IPS-20b (cell line): ENCODE measurements around the gene AGBL1.
"Not testable (repeated sequence)": the region's sequence is repeated elsewhere in the genome, so short reads cannot be mapped to it uniquely, and the experiment has no call there.

ENCODE experiments used
- H3K27ac ChIP-seq: one replicate; pipeline ENCODE4 v1.5.1; 2013; ENCODE audit warnings: low read length
- H3K27me3 ChIP-seq: 2 replicates; pipeline ENCODE4 v1.6.1; 2013; ENCODE audit warnings: mild to moderate bottlenecking, low read length, inconsistent platforms; ENCODE audit not compliant: insufficient read depth
- H3K36me3 ChIP-seq: 2 replicates; pipeline ENCODE4 v1.6.1; 2013; ENCODE audit warnings: low read depth, mild to moderate bottlenecking, inconsistent platforms, low read length, moderate library complexity; ENCODE audit not compliant: insufficient read depth
- H3K4me1 ChIP-seq: 2 replicates; pipeline ENCODE4 v1.6.1; 2013; ENCODE audit warnings: mild to moderate bottlenecking, control low read depth, inconsistent platforms, low read length, moderate library complexity; ENCODE audit not compliant: insufficient read depth
- H3K4me3 ChIP-seq: 2 replicates; pipeline ENCODE4 v1.5.1; 2013; ENCODE audit warnings: mild to moderate bottlenecking, low read length, inconsistent platforms
- H3K9ac ChIP-seq: 2 replicates; pipeline ENCODE4 v1.6.1; 2013; ENCODE audit warnings: low read depth, mild to moderate bottlenecking, inconsistent platforms, low read length, moderate library complexity
- H3K9me3 ChIP-seq: 2 replicates; pipeline ENCODE4 v1.6.1; 2013; ENCODE audit warnings: mild to moderate bottlenecking, low read depth, low read length, inconsistent platforms; ENCODE audit not compliant: insufficient read depth

AGBL1 gene

GRCh38 chr15:86494475-86494874 lies 414.8 kb downstream of the AGBL1 start:
- H3K27me3 ChIP-seq = no peaks in the 10 kb centered on the region
- H3K4me3 ChIP-seq = no peak overlapping the region
- no peak overlapping the region for H3K9ac ChIP-seq
- H3K9me3 ChIP-seq = no peaks in the 10 kb centered on the region; the same call in 1 of the 2 replicates
- H3K36me3 ChIP-seq = no peaks in the 10 kb centered on the region
- H3K27ac ChIP-seq = no peak overlapping the region
- H3K4me1 ChIP-seq = peaks cover 1% of the 10 kb centered on the region; the same call in 1 of the 2 replicates

- Histone ChIP-seq H3K4me1 (peaks cover 3% of the 10 kb centered on the region; the same call in 1 of the 2 replicates), H3K27me3 (no peaks in the 10 kb centered on the region), H3K4me3 (no peak overlapping the region), H3K36me3 (no peaks in the 10 kb centered on the region), H3K27ac (no peak overlapping the region), H3K9ac (no peak overlapping the region), H3K9me3 (no peaks in the 10 kb centered on the region)
Observed at GRCh38 chr15:86502301-86502700, 422.6 kb downstream of the AGBL1 start.

- Histone ChIP-seq H3K27me3 (no peaks in the 10 kb centered on the region), H3K9ac (no peak overlapping the region), H3K27ac (no peak overlapping the region), H3K4me1 (peaks cover 3% of the 10 kb centered on the region; the same call in 1 of the 2 replicates), H3K4me3 (no peak overlapping the region), H3K36me3 (no peaks in the 10 kb centered on the region), H3K9me3 (no peaks in the 10 kb centered on the region)
Observed at GRCh38 chr15:86505951-86506350, 426.3 kb downstream of the AGBL1 start.

GRCh38 chr15:86506401-86506800 lies 426.7 kb downstream of the AGBL1 start:
- H3K4me1 ChIP-seq = peaks cover 3% of the 10 kb centered on the region; the same call in 1 of the 2 replicates
- H3K9me3 ChIP-seq = no peaks in the 10 kb centered on the region
- H3K27ac ChIP-seq = no peak overlapping the region
- no peak overlapping the region for H3K4me3 ChIP-seq
- H3K27me3 ChIP-seq = no peaks in the 10 kb centered on the region
- H3K9ac ChIP-seq = no peak overlapping the region
- H3K36me3 ChIP-seq = no peaks in the 10 kb centered on the region

- Histone ChIP-seq H3K4me3 (no peak overlapping the region), H3K9ac (no peak overlapping the region)
Observed at GRCh38 chr15:86515625-86516024, 436.0 kb downstream of the AGBL1 start.

GRCh38 chr15:86522721-86523120 lies 443.1 kb downstream of the AGBL1 start:
- H3K36me3 ChIP-seq = no peaks in the 10 kb centered on the region

More at GRCh38 chr15:86515625-86516024, 436.0 kb downstream of the AGBL1 start:
- H3K27ac ChIP-seq = no peak overlapping the region
- H3K36me3 ChIP-seq = no peaks in the 10 kb centered on the region
- H3K9me3 ChIP-seq = no peaks in the 10 kb centered on the region
- H3K4me1 ChIP-seq = no peaks in the 10 kb centered on the region
- H3K27me3 ChIP-seq = no peaks in the 10 kb centered on the region

GRCh38 chr15:86526938-86527690 lies 447.4 kb downstream of the AGBL1 start:
- H3K4me3 ChIP-seq = no peak overlapping the region
- H3K9me3 ChIP-seq = peaks cover 4% of the 10 kb centered on the region; the same call in 1 of the 2 replicates
- H3K4me1 ChIP-seq = no peaks in the 10 kb centered on the region
- no peak overlapping the region for H3K9ac ChIP-seq
- no peaks in the 10 kb centered on the region for H3K36me3 ChIP-seq
- H3K27me3 ChIP-seq = no peaks in the 10 kb centered on the region
- no peak overlapping the region for H3K27ac ChIP-seq

More at GRCh38 chr15:86522721-86523120, 443.1 kb downstream of the AGBL1 start:
- Histone ChIP-seq H3K4me1 (no peaks in the 10 kb centered on the region), H3K27ac (no peak overlapping the region), H3K4me3 (no peak overlapping the region), H3K9ac (no peak overlapping the region), H3K27me3 (no peaks in the 10 kb centered on the region), H3K9me3 (peaks cover 4% of the 10 kb centered on the region; the same call in 1 of the 2 replicates)

GRCh38 chr15:86528094-86528493 lies 448.4 kb downstream of the AGBL1 start:
- not testable (repeated sequence) for H3K9me3 ChIP-seq, H3K4me3 ChIP-seq, H3K9ac ChIP-seq, H3K27me3 ChIP-seq, H3K4me1 ChIP-seq, H3K36me3 ChIP-seq, H3K27ac ChIP-seq

GRCh38 chr15:86538141-86538540 lies 458.5 kb downstream of the AGBL1 start:
- no peak overlapping the region for H3K27ac ChIP-seq
- H3K9ac ChIP-seq = no peak overlapping the region
- H3K4me1 ChIP-seq = no peaks in the 10 kb centered on the region
- H3K9me3 ChIP-seq = no peaks in the 10 kb centered on the region
- H3K27me3 ChIP-seq = no peaks in the 10 kb centered on the region
- no peak overlapping the region for H3K4me3 ChIP-seq
- no peaks in the 10 kb centered on the region for H3K36me3 ChIP-seq

GRCh38 chr15:86540840-86541467 lies 461.3 kb downstream of the AGBL1 start:
- H3K9me3 ChIP-seq = no peaks in the 10 kb centered on the region
- no peak overlapping the region for H3K9ac ChIP-seq
- H3K27ac ChIP-seq = no peak overlapping the region
- no peak overlapping the region for H3K4me3 ChIP-seq
- H3K4me1 ChIP-seq = no peaks in the 10 kb centered on the region
- no peaks in the 10 kb centered on the region for H3K36me3 ChIP-seq
- H3K27me3 ChIP-seq = no peaks in the 10 kb centered on the region

GRCh38 chr15:86541540-86541939 lies 461.9 kb downstream of the AGBL1 start:
- no peaks in the 10 kb centered on the region for H3K27me3 ChIP-seq
- H3K36me3 ChIP-seq = no peaks in the 10 kb centered on the region
- H3K9me3 ChIP-seq = no peaks in the 10 kb centered on the region
- H3K9ac ChIP-seq = no peak overlapping the region
- no peak overlapping the region for H3K4me3 ChIP-seq
- H3K4me1 ChIP-seq = no peaks in the 10 kb centered on the region
- H3K27ac ChIP-seq = no peak overlapping the region

GRCh38 chr15:86550075-86550474 lies 470.4 kb downstream of the AGBL1 start:
- Histone ChIP-seq H3K9me3 (no peaks in the 10 kb centered on the region), H3K27ac (no peak overlapping the region), H3K27me3 (no peaks in the 10 kb centered on the region), H3K9ac (no peak overlapping the region), H3K4me3 (no peak overlapping the region), H3K4me1 (no peaks in the 10 kb centered on the region), H3K36me3 (no peaks in the 10 kb centered on the region)
